Activated CD4-positive, alpha-beta T cell treated with anti-CD3 and anti-CD28 coated beads for 48 hours (primary cell): ENCODE measurements around the gene SPSB4.

ENCODE experiments used
- DNase-seq: peaks from one replicate; pipeline ENCODE4 v3.0.0-alpha.2; 2020

SPSB4 gene

GRCh38 chr3:141076797-141077571, 25.8 kb downstream of the SPSB4 start:
- DNase-seq, result peak; percentile 32

- no peak for DNase-seq
Observed at GRCh38 chr3:141077631-141078030, 26.5 kb downstream of the SPSB4 start.

GRCh38 chr3:141078200-141078599, 27.1 kb downstream of the SPSB4 start:
- DNase-seq, result no peak

- DNase-seq, result no peak
Observed at GRCh38 chr3:141080431-141080830, 29.3 kb downstream of the SPSB4 start.

- DNase-seq, result no peak
Observed at GRCh38 chr3:141081141-141081795, 30.1 kb downstream of the SPSB4 start.

- no peak for DNase-seq
Observed at GRCh38 chr3:141082064-141082463, 30.9 kb downstream of the SPSB4 start.

- no peak for DNase-seq
Observed at GRCh38 chr3:141083226-141083625, 32.1 kb downstream of the SPSB4 start.

GRCh38 chr3:141083836-141084649, 32.9 kb downstream of the SPSB4 start:
- DNase-seq, result no peak

GRCh38 chr3:141085343-141086070, 34.4 kb downstream of the SPSB4 start:
- DNase-seq, result no peak

- DNase-seq, result no peak
Observed at GRCh38 chr3:141086188-141086587, 35.0 kb downstream of the SPSB4 start.

GRCh38 chr3:141087076-141087777, 36.1 kb downstream of the SPSB4 start:
- DNase-seq, result no peak

- no peak for DNase-seq
Observed at GRCh38 chr3:141087778-141088130, 36.6 kb downstream of the SPSB4 start.

- DNase-seq, result no peak
Observed at GRCh38 chr3:141089339-141090152, 38.4 kb downstream of the SPSB4 start.

GRCh38 chr3:141091426-141091825, 40.3 kb downstream of the SPSB4 start:
- DNase-seq, result no peak

GRCh38 chr3:141092663-141093062, 41.5 kb downstream of the SPSB4 start:
- DNase-seq, result no peak

- no peak for DNase-seq
Observed at GRCh38 chr3:141093397-141093796, 42.2 kb downstream of the SPSB4 start.

- no peak for DNase-seq
Observed at GRCh38 chr3:141093971-141094684, 43.0 kb downstream of the SPSB4 start.

- no peak for DNase-seq
Observed at GRCh38 chr3:141094790-141095545, 43.8 kb downstream of the SPSB4 start.

- DNase-seq, result no peak
Observed at GRCh38 chr3:141095546-141095937, 44.4 kb downstream of the SPSB4 start.

GRCh38 chr3:141096164-141096563, 45.0 kb downstream of the SPSB4 start:
- no peak for DNase-seq
